NCI-H446 treated with DMSO at 0.1 percent for 48 hours (cell line): ENCODE results near the gene KCNT1.

ENCODE experiments used
- DNase-seq: peaks from one replicate; lab custom pipeline; 2025; lab: John Stamatoyannopoulos, UW

Gene KCNT1

GRCh38 chr9:135783540-135784245 lies 81.7 kb downstream of the KCNT1 start:
- DNase-seq = no peak

- DNase-seq = no peak
Measured at GRCh38 chr9:135785013-135785575, 83.1 kb downstream of the KCNT1 start.

- DNase-seq = no peak
Measured at GRCh38 chr9:135786146-135786690, 84.2 kb downstream of the KCNT1 start.

GRCh38 chr9:135787317-135787716 lies 85.3 kb downstream of the KCNT1 start:
- no peak for DNase-seq

GRCh38 chr9:135787776-135788575 lies 86.0 kb downstream of the KCNT1 start:
- no peak for DNase-seq

- DNase-seq = no peak
Measured at GRCh38 chr9:135788576-135789300, 86.8 kb downstream of the KCNT1 start.

GRCh38 chr9:135789838-135790291 lies 87.9 kb downstream of the KCNT1 start:
- DNase-seq = no peak

GRCh38 chr9:135790356-135790755 lies 88.4 kb downstream of the KCNT1 start:
- DNase-seq = no peak

- DNase-seq = no peak
Measured at GRCh38 chr9:135790850-135791249, 88.9 kb downstream of the KCNT1 start.

GRCh38 chr9:135791431-135792267 lies 89.7 kb downstream of the KCNT1 start:
- no peak for DNase-seq

- no peak for DNase-seq
Measured at GRCh38 chr9:135792268-135793128, 90.5 kb downstream of the KCNT1 start.

- DNase-seq = no peak
Measured at GRCh38 chr9:135793221-135794056, 91.5 kb downstream of the KCNT1 start.

- no peak for DNase-seq
Measured at GRCh38 chr9:135794057-135794335, 92.0 kb downstream of the KCNT1 start.

- DNase-seq = no peak
Measured at GRCh38 chr9:135794361-135794885, 92.4 kb downstream of the KCNT1 start.

GRCh38 chr9:135795391-135795790 lies 93.4 kb downstream of the KCNT1 start:
- DNase-seq = no peak

GRCh38 chr9:135796784-135797485 lies 95.0 kb downstream of the KCNT1 start:
- no peak for DNase-seq

GRCh38 chr9:135797507-135798262 lies 95.7 kb downstream of the KCNT1 start:
- no peak for DNase-seq

- no peak for DNase-seq
Measured at GRCh38 chr9:135798263-135798585, 96.2 kb downstream of the KCNT1 start.
